GM21576 (cell line): ENCODE data around the gene ARID3C.

ENCODE experiments used
- ATAC-seq: cut with Tn5 transposase; IDR thresholded peaks from one replicate; pipeline ENCODE4 v1.9.1; 2021; ENCODE audit warnings: mild to moderate bottlenecking, moderate library complexity; ENCODE audit not compliant: unreplicated experiment

The ARID3C gene

GRCh38 chr9:34603610-34604231, 25.1 kb downstream of the ARID3C start:
- peak; percentile 80 for ATAC-seq

- ATAC-seq: no peak
Measured at GRCh38 chr9:34601937-34602573, 26.8 kb downstream of the ARID3C start.

GRCh38 chr9:34600908-34601307, 28.0 kb downstream of the ARID3C start:
- ATAC-seq: no peak

GRCh38 chr9:34599546-34599945, 29.3 kb downstream of the ARID3C start:
- no peak for ATAC-seq

GRCh38 chr9:34594177-34594576, 34.7 kb downstream of the ARID3C start:
- ATAC-seq: no peak

- ATAC-seq: no peak
Measured at GRCh38 chr9:34592895-34593601, 35.8 kb downstream of the ARID3C start.

GRCh38 chr9:34591917-34592866, 36.7 kb downstream of the ARID3C start:
- ATAC-seq: no peak

- ATAC-seq: peak; percentile 75
Measured at GRCh38 chr9:34591248-34591916, 37.5 kb downstream of the ARID3C start.

- no peak for ATAC-seq
Measured at GRCh38 chr9:34590381-34591247, 38.3 kb downstream of the ARID3C start.

GRCh38 chr9:34589636-34590380, 39.1 kb downstream of the ARID3C start, which contains the start of gene CNTFR:
Gene CNTFR, minus strand, starts transcription at chr9:34589724. Its CDS starts 20,743 bp downstream, at chr9:34568981.
- no peak for ATAC-seq

- no peak for ATAC-seq
Measured at GRCh38 chr9:34588671-34589635, 39.9 kb downstream of the ARID3C start.

GRCh38 chr9:34587271-34587670, 41.6 kb downstream of the ARID3C start:
- no peak for ATAC-seq

- ATAC-seq: no peak
Measured at GRCh38 chr9:34585946-34586669, 42.8 kb downstream of the ARID3C start.

GRCh38 chr9:34584970-34585369, 43.9 kb downstream of the ARID3C start:
- ATAC-seq: no peak

GRCh38 chr9:34582787-34583186, 46.1 kb downstream of the ARID3C start:
- ATAC-seq: no peak

GRCh38 chr9:34581318-34581717, 47.5 kb downstream of the ARID3C start:
- no peak for ATAC-seq

GRCh38 chr9:34580358-34580757, 48.5 kb downstream of the ARID3C start:
- ATAC-seq: no peak
